Hepatocyte (in vitro differentiated cells): ENCODE measurements around the gene NCMAP. TPM values are rescaled to one million over a fixed set of nuclear protein-coding genes. Genes with fewer than 3 reads are reported as not detected.

Experiments
- polyA plus RNA-seq: library from polyadenylated mRNA; unstranded; fragments of >200 nt; fragmentation: Nextera tagmentation; extraction: Ambion mirVana; gene quantifications from 2 replicates; pipeline ENCODE4 v1.2.1, GENCODE V29; 2016
- small RNA-seq: library from RNA; depleted of rRNA; stranded (forward); fragments of <200 nt; gene quantifications from one replicate; pipeline ENCODE3, GENCODE V24; 2014
- total RNA-seq: library from RNA; depleted of rRNA; stranded (reverse); fragments of >200 nt; gene quantifications from 2 replicates; pipeline ENCODE4 v1.2.3, GENCODE V29; 2014

The NCMAP gene
- total and polyA plus RNA-seq, 2 experiments from 2014 or later, result 3.5 to 6.3 TPM

Small RNA genes within 50 kb of the gene (small RNA-seq; reads per million reads assigned to genes)
- not detected for gene RF00019

Other genes with a start within 250 kb of the NCMAP start
- 2.4 and 2.7 TPM in 2 replicates for gene GRHL3, start 236.7 kb upstream of the NCMAP start, total RNA-seq
- 6.9 and 7.9 TPM in 2 replicates for gene GRHL3, start 236.7 kb upstream of the NCMAP start, polyA plus RNA-seq
- 2.9 and 3.5 TPM in 2 replicates for gene STPG1, start 142.3 kb upstream of the NCMAP start, total RNA-seq
- gene STPG1, start 142.3 kb upstream of the NCMAP start, polyA plus RNA-seq, result 4.3 and 5.5 TPM in 2 replicates
- gene NIPAL3, start 140.3 kb upstream of the NCMAP start, total RNA-seq, result 25.4 and 26.6 TPM in 2 replicates
- 27.3 and 37.9 TPM in 2 replicates for gene NIPAL3, start 140.3 kb upstream of the NCMAP start, polyA plus RNA-seq
- gene RCAN3, start 53.3 kb upstream of the NCMAP start, total RNA-seq, result 9.0 and 10.1 TPM in 2 replicates
- 6.2 and 6.4 TPM in 2 replicates for gene RCAN3, start 53.3 kb upstream of the NCMAP start, polyA plus RNA-seq
- 52.5 and 61.6 TPM in 2 replicates for gene SRRM1, start 87.2 kb downstream of the NCMAP start, total RNA-seq
- gene SRRM1, start 87.2 kb downstream of the NCMAP start, polyA plus RNA-seq, result 84.3 and 131 TPM in 2 replicates
- 233 and 259 TPM in 2 replicates for gene CLIC4, start 189.4 kb downstream of the NCMAP start, total RNA-seq
- 119 and 146 TPM in 2 replicates for gene CLIC4, start 189.4 kb downstream of the NCMAP start, polyA plus RNA-seq